NCI-H82 (cell line): ENCODE data around the gene SPATA9.

Source experiments
- DNase-seq: peaks from one replicate; lab custom pipeline; 2025; lab: John Stamatoyannopoulos, UW

The SPATA9 gene

GRCh38 chr5:95684361-95684760 lies 1.6 kb upstream of the SPATA9 start:
- DNase-seq: no peak

GRCh38 chr5:95673081-95673480 lies 9.7 kb downstream of the SPATA9 start:
- DNase-seq: no peak

- no peak for DNase-seq
These were observed 10.2 kb downstream of the SPATA9 start for GRCh38 chr5:95672641-95673040.

- no peak for DNase-seq
These were observed 11.0 kb downstream of the SPATA9 start for GRCh38 chr5:95671826-95672225.

- DNase-seq: no peak
These were observed 12.2 kb downstream of the SPATA9 start for GRCh38 chr5:95670568-95670967.

- no peak for DNase-seq
These were observed 12.8 kb downstream of the SPATA9 start for GRCh38 chr5:95669985-95670384.

GRCh38 chr5:95669540-95669939 lies 13.3 kb downstream of the SPATA9 start:
- peak; percentile 50 for DNase-seq

- no peak for DNase-seq
These were observed 14.1 kb downstream of the SPATA9 start for GRCh38 chr5:95668728-95669127.

GRCh38 chr5:95668216-95668615 lies 14.6 kb downstream of the SPATA9 start:
- DNase-seq: no peak

GRCh38 chr5:95667678-95668077 lies 15.1 kb downstream of the SPATA9 start:
- no peak for DNase-seq

- no peak for DNase-seq
These were observed 15.7 kb downstream of the SPATA9 start for GRCh38 chr5:95667061-95667618.

GRCh38 chr5:95664204-95664786 lies 18.5 kb downstream of the SPATA9 start:
- DNase-seq: peak; percentile 29

GRCh38 chr5:95662946-95663345 lies 19.8 kb downstream of the SPATA9 start:
- DNase-seq: no peak

GRCh38 chr5:95660060-95660459 lies 22.7 kb downstream of the SPATA9 start:
- peak; percentile 75 for DNase-seq

- DNase-seq: no peak
These were observed 27.2 kb downstream of the SPATA9 start for GRCh38 chr5:95655575-95655974.

- DNase-seq: no peak
These were observed 28.6 kb downstream of the SPATA9 start for GRCh38 chr5:95654196-95654595.

GRCh38 chr5:95652849-95653248 lies 29.9 kb downstream of the SPATA9 start:
- DNase-seq: no peak

GRCh38 chr5:95649842-95650620 lies 32.8 kb downstream of the SPATA9 start:
- no peak for DNase-seq

- no peak for DNase-seq
These were observed 33.5 kb downstream of the SPATA9 start for GRCh38 chr5:95649274-95649673.

GRCh38 chr5:95647886-95648860 lies 34.6 kb downstream of the SPATA9 start:
- DNase-seq: no peak

- DNase-seq: peak; percentile 66
These were observed 36.0 kb downstream of the SPATA9 start, which contains the start of gene RFESD for GRCh38 chr5:95646569-95647431. Gene RFESD (plus strand): TSS chr5:95646777. CDS start chr5:95652272, 5,495 bp downstream.
